Measurements from ENCODE around the gene AATK.
A peak's percentile ranks its signal among the peaks of the same experiment; 100 is the strongest.

The AATK gene

DNA sequence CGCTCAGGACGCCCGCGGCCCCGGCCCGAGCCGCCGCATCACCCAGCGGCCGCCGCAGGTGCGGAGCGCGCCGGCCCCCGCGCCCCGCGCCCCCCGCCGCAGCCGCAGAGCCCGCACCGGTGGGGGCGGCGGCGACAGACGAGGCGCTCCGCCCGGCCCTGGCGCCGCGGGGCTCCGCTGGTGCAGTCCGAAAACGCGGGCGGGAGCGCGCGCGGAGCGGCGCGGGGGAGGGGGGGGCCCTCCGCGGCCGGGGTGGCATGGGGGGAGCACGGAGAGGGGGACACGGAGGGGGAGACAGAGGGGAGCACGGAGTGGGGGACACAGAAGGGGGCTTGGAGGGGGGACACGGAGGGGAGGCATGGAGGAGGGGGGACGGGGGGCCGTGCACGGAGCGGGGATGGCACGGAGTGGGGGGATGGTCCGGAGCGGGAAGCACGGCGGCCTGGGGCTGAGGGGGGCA is at the start of gene AATK:
TSS of gene AATK (minus strand) at position 189 of the 460 bp plus-strand sequence. CDS start 229 bp downstream, outside the sequence.
- DNase-seq, result no peak

DNA sequence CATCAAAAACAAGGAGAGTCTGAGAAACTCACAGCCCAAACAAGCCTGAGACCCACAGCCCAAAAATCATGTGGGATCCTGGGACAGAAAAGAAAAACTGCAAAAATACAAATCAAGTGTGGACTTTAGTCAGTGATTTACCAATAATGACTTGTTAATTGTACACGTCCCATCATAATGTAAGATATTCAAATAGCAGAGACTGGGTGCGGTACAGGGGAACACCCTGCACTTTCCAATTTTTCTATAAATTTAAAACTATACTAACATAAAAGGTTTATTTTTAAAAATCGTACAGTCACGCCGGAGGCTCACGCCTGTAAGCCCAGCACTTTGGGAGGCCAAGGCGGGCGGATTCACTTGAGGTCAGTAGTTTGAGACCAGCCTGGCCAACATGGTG is 48.0 kb upstream of the AATK start:
- DNase-seq, result no peak

DNA sequence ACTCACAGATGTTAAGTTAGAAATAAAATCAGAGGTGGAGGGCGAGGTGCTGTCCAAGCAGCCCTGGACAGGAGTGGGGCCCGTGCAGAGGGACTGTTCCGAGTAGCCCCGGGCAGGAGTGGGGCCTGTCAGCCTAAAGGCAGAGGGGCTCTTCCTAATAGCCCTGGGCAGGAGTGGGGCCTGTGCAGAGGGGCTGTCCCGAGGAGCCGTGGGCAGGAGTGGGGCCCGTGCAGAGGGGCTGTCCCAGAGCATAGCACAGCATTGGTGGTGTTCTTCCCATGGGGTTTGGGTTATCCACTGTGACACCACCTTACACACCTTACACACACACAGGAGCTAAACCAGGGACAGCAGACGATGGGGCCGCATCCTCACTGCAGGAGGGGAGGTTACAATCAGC is 46.3 kb upstream of the AATK start:
- no peak for DNase-seq

DNA sequence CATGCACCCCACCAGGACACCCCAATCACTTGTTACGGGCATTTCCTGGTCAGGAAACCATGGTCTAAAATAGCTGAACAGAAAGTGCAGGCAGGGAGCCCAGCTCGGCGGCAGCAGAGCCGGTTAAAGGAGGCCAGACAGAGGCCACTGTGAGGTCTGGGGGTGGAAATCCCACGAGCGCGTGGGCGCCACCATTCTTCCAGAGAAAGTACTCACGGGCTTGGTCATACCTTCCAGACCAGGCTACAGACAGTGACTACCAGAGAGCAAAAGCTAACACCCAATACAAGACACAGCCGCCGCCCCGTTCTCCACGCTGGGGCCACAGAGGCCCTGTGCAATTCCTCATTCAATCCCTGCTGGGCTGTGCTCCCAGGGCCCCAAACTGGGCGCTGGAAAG is 44.8 kb upstream of the AATK start:
- DNase-seq, result no peak

- DNase-seq, result no peak
Observed at GRCh38 chr17:81210466-81210865, 44.4 kb upstream of the AATK start.

- DNase-seq, result no peak
Observed at GRCh38 chr17:81209141-81209540, 43.1 kb upstream of the AATK start.

DNA sequence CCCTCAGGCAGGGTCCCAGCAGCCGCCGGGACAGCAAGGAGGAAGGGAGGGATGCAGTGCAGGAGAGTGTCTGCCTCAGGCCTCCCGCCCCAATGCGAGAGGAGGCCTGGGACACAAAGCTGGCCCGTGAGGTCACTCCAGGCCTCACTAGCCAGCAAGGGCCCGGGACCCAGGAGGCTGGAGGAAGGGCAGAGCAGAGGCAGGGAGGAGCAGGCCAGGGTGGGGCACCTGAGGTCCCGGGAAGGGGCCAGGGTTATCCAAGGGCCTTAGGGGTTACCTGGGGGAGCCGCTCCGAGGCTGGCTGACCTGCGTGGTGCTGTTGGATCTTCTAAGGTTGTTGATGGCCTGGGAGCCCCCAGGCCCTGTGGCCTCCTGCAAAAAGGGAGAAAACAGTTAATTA is 42.6 kb upstream of the AATK start:
- no peak for DNase-seq

DNA sequence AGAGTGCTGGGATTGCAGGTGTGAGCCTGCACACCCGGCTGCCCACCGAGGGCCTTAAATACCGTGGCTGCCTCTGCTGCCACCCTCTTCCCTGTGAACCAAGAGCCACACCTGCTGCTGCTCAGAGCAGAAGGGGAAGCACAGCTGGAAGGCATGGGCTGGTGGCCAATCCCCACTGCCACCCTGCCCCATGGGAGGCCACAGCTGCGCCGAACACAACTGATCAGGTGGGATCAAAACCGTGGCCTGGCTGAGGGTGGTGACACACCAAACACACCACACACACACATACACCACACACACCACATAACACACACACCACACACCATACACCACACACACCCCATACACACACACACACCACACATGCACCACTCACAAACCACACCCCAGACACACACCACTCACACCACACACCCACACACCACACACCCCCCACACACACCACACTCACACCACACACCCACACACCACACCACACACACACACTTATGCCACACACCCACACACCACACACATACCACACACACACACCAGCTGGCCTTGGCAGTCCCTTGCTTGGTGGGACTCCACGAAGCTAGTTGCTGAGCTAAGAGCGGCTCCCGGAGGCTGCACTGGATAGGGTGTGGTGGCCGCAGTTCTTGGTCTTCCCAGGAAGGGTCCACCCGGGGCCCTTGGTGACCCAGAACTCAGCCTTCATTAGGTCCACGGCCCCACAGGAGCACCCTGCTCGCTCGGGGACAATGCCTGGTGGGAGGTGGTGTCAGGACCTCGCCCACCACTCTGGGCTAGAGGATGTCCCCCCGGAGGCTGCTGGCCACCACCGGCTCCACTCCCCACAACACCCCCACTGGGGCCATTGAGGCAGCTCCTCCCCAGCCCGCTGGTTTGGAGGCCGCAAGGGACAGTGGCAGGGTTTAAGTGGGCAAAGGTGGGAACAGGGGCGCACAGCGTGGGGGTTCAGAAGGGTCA is 41.9 kb upstream of the AATK start:
- DNase-seq, result peak; percentile 60

DNA sequence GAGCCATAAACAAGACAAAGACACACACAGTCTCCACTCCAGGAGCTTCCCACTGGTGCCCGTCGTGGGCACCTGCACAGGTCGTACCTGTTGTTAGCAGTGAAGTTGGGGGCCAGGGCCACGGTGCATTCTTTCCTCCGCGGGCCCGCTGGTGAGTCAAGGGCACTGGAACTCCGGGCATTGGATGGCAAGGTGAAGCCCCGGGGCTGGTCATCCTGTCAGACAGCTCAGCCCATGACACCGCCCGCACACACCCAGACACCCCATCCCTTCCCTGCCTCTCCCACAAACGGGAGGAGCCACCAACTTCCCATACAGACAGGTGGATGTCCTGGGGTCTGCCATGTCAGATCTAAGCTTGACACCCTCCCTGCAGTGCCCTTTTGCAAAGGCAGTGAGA is 40.6 kb upstream of the AATK start:
- DNase-seq, result no peak

- no peak for DNase-seq
Observed at GRCh38 chr17:81206166-81206565, 40.1 kb upstream of the AATK start.

GRCh38 chr17:81204578-81204977 is 38.6 kb upstream of the AATK start:
- DNase-seq, result no peak

GRCh38 chr17:81203136-81203535 is 37.1 kb upstream of the AATK start:
- DNase-seq, result no peak

DNA sequence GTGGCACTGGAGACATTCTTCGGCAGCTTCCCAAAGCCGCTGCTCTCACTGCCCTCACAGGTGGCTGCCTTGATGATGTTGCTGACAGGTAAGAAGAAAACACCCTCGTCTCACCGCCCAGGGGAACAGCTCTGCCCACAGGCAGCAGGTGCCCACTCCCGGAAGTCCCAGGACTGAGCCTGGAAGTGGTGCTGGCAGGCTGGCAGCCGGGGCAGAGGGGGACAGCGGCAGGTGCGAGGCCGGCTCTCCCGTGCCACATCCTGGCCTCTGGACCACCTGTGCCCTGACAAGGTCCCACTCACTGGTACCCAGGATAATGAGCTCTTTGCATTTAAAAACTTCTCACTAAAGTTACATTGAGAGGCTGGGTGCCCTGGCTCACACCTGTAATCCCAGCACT is 36.3 kb upstream of the AATK start:
- DNase-seq, result no peak

DNA sequence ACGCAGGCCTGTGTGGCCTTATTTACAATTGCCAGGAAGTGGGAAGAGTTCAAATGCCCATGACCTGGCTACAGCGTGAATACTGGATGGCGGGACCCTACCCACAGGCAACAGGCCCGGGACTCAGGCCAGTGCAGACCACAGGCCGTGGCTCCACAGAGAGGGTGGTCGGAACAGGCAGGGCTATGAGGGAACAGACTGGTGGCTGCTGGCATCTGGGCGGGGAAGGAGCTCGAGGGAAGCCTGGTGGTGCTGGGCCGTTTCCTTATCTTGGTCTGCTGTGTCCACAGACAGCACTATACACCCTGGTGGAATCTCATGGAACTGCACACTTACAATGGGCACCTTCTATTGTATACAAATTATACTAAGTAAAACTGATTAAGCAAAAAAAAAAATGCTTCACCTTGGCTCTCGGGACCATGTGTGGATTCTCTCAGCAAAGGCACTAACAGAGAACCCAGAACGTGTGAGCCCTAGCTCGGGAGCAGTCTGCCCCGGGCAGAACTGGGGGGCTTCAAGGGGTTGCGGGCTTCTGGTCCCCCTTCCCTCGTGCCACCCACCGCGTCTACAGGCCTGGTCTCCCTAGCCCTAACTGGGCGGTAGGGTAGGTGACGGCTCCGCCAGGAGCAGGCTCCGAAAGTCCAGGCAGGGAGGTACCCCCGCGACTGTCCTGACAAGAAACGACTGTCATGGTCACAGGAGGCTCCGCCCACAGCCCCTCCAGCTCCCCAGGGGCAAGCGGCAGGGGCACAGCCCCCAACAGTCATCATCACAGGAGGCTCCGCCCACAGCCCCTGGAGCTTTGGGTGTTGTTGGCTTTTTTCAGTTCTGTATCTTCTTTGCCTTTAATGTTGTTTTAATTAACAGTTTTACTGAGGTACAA is 34.9 kb upstream of the AATK start:
- DNase-seq, result peak; percentile 21

DNA sequence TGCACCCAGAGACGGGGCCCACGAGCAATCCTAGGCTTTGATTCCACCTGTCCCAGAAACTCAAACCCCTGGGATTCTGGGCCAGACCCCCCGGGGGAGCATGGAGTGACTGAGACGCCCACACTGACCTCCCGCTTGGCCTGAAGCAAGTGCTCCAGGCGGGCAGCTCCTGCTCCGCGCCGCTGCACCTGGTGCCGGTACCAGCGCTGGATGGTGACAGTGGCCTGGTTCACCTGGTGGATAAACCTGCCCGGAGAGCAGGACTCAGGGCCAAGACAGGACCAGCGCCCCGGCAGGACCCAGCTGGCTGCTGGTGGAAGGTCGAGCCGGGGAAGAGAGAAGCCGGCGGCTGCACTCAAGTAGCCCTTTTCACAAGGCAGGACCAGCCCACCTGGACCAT is 34.2 kb upstream of the AATK start:
- no peak for DNase-seq

DNA sequence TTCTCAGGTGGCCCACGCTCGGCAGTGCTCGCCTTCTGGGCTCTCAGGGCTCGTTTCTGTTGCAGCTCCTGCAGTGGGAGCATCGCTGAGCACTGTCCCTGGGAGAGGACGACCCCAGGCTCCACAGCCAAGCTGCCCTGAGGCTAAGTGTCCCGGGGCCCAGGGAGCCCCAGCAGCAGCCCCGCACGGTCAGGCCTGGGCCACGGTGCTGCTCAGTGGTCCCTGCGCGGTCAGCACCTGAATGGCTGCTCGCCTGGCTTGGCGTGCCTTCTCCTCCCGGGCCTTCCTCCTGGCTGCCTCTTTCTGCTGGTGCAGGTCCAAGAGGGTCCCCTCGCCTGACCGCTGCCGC is 33.4 kb upstream of the AATK start:
- no peak for DNase-seq

GRCh38 chr17:81198826-81199481 is 32.9 kb upstream of the AATK start:
- no peak for DNase-seq

DNA sequence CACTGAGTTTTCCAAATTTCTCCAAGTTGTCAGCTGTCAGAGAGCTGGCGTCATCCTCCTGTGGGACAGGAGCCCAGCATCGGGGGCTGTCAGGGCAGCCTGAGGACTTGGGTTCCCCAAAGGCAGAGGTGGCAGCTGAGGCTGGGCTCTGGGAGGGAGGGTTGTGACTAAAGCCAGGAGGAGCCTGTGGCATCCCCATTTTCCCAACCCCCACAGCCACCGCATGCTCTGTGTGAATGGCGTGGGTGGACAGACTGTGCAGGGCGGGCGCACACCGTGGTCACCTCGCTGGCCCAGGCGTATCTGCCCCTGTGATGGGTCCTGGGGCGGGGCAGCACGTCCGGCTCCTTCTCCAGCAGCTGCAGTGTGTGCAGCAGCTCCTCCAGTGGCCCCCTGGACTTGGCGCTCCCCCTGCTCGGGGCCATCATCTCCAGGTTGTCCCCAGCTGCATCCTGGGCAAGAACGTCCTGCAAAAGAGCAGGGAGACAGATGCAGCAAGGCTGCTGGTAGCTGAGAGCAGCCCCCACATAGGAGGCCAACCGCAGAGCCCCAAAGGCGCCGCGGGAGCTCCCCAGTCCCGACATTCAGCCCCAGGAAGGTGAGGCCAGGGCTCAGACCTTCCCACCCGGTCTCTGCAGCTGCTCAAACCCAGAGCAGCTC is 31.9 kb upstream of the AATK start:
- DNase-seq, result no peak

DNA sequence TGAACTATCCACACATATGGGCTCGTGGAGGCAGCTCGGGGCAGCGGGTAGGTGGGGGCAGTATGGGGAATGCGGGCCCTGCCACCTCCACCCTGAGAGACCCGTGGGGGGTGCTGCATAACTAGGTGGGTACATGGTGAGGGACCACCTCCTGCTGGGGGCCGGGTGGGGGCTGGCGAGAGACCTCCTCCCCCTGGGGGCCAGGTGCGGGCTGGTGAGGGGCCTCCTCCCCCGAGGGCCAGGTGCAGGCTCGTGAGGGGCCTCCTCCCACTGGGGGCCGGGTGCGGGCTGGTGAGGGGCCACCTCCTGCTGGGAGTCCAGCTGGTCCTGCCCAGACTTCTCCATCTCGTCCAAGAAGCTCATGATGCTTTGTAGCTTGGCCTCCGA is 31.4 kb upstream of the AATK start:
- DNase-seq, result no peak

GRCh38 chr17:81196505-81197408 is 30.7 kb upstream of the AATK start:
- DNase-seq, result no peak

DNA sequence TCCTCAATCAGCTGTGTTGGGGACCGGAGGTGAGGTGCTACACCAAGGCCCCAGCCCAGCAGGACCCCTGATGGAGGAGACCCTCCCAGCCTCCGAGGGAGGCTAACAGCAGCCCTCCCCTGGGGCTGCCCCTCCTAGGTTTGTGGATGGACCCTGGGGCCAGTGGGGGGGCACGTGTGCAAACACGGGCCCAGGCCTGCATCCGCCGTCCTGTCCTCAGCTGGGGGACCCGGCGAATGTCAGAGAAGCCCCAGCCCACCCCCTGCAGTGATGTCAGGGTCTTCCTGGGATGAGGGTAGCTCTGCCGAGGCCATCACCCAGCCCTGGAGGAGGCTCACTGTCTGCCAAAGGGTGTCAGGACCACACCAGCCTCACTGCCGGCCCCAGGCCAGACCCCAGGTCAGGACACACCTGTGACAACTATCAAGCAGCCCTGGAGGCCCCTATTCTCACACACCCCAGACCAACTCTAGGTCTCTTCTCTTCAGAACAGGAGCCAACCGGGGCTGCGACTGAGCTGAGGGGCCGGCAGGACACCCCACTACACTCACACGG is 30.0 kb upstream of the AATK start:
- no peak for DNase-seq
